DND-41 (cell line): ENCODE results near the gene CDH23.

Experiments used
- EZH2 ChIP-seq: IDR thresholded peaks from 3 replicates; pipeline ENCODE4 v1.6.1; 2012; ENCODE audit warnings: borderline replicate concordance, low read depth, mild to moderate bottlenecking, moderate library complexity, low read length, inconsistent platforms; ENCODE audit not compliant: severe bottlenecking
- TF ChIP-seq, protein P1 (sequence below): IDR thresholded peaks from 2 replicates; pipeline ENCODE4 v1.5.1; 2012; ENCODE audit warnings: borderline replicate concordance, low read length, moderate library complexity, mild to moderate bottlenecking; ENCODE audit not compliant: poor library complexity, severe bottlenecking; ENCODE audit errors: extremely low read depth

DNA sequence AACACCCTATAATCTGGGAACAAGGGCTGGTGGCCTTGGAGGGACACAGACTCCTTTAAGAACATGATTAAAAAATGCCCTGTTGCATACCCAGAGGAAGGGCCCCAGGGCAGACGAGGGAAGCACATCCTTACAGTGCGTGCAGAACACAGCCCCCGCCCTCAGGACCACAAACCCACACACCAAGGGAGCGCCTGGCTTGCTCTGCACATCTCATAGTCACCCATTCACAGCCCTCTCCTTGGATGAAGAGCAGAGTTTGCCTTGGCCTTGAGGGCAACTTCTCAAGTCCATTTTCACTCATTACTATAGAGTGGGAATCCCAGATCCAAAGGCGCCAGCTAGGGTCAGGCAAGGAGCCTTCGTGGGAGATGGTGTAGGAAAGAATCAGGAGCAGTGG, 382.9 kb downstream of the CDH23 start:
- TF ChIP-seq, protein P1, sequence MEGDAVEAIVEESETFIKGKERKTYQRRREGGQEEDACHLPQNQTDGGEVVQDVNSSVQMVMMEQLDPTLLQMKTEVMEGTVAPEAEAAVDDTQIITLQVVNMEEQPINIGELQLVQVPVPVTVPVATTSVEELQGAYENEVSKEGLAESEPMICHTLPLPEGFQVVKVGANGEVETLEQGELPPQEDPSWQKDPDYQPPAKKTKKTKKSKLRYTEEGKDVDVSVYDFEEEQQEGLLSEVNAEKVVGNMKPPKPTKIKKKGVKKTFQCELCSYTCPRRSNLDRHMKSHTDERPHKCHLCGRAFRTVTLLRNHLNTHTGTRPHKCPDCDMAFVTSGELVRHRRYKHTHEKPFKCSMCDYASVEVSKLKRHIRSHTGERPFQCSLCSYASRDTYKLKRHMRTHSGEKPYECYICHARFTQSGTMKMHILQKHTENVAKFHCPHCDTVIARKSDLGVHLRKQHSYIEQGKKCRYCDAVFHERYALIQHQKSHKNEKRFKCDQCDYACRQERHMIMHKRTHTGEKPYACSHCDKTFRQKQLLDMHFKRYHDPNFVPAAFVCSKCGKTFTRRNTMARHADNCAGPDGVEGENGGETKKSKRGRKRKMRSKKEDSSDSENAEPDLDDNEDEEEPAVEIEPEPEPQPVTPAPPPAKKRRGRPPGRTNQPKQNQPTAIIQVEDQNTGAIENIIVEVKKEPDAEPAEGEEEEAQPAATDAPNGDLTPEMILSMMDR, result no peak
- TF ChIP-seq EZH2, result no peak
